CD14-positive monocyte (primary cell): ENCODE results near the gene PPP1R8. TPM values are rescaled to one million over a fixed set of nuclear protein-coding genes. Genes with fewer than 3 reads are reported as not detected.

ENCODE experiments used
- DNase-seq, 3 donors: peaks; one replicate each; pipeline ENCODE4 v3.0.0-alpha.2; 2011 to 2022
- H2AFZ ChIP-seq: 2 replicates; pipeline ENCODE4 v1.6.0; 2012; ENCODE audit warnings: mild to moderate bottlenecking, low read depth, low read length, inconsistent platforms; ENCODE audit not compliant: insufficient read depth, poor library complexity, severe bottlenecking
- H3K27ac ChIP-seq, 2 donors: 1 replicate in 1 of 2; 2 replicates in 1 of 2; pipeline ENCODE4 v1.5.1; 2012 to 2013; ENCODE audit warnings: low read length in 2 of 2, control low read depth in 1 of 2, inconsistent platforms in 1 of 2, low read depth in 1 of 2, mild to moderate bottlenecking in 1 of 2
- H3K27me3 ChIP-seq, 2 donors: one replicate each; pipeline versions ENCODE4 v1.6.0 to v1.6.1; 2011 to 2013; ENCODE audit warnings: low read length in 2 of 2; ENCODE audit not compliant: control insufficient read depth in 2 of 2, insufficient read depth in 2 of 2
- H3K36me3 ChIP-seq, 2 donors: replicated peaks in 1 of 2; 1 replicate in 1 of 2; 2 replicates in 1 of 2; pipeline versions ENCODE4 v1.5.1 to v1.6.1; 2012 to 2013; ENCODE audit warnings: low read length in 2 of 2, control low read depth in 1 of 2, inconsistent platforms in 1 of 2, mild to moderate bottlenecking in 1 of 2; ENCODE audit not compliant: insufficient read depth in 2 of 2, control insufficient read depth in 1 of 2
- H3K4me1 ChIP-seq, 2 donors: 1 replicate in 1 of 2; 2 replicates in 1 of 2; pipeline versions ENCODE4 v1.5.1 to v1.6.1; 2012 to 2013; ENCODE audit warnings: low read length in 2 of 2, control low read depth in 1 of 2, inconsistent platforms in 1 of 2, mild to moderate bottlenecking in 1 of 2, moderate library complexity in 1 of 2; ENCODE audit not compliant: insufficient read depth in 2 of 2, control insufficient read depth in 1 of 2
- H3K4me2 ChIP-seq: replicated peaks from 2 replicates; pipeline ENCODE3; 2012; ENCODE audit warnings: low read length, moderate library complexity, mild to moderate bottlenecking; ENCODE audit not compliant: poor library complexity, severe bottlenecking; ENCODE audit errors: extremely low read depth
- H3K4me3 ChIP-seq, 3 experiments: fragments of 200-600 bp in 1 of 3; sonication (generic) in 1 of 3; replicated peaks in 1 of 3; 1 replicate in 2 of 3; 2 replicates in 1 of 3; pipeline ENCODE4 v1.5.1; 2011 to 2013; ENCODE audit warnings: low read length in 3 of 3, mild to moderate bottlenecking in 3 of 3, control low read depth in 2 of 3, low read depth in 2 of 3, inconsistent platforms in 1 of 3, moderate library complexity in 1 of 3
- H3K79me2 ChIP-seq: 2 replicates; pipeline ENCODE4 v1.6.0; 2012; ENCODE audit warnings: mild to moderate bottlenecking, control low read depth, inconsistent platforms, low read length, moderate library complexity; ENCODE audit not compliant: insufficient read depth
- H3K9ac ChIP-seq: 2 replicates; pipeline ENCODE4 v1.6.0; 2017; ENCODE audit warnings: low read length, mild to moderate bottlenecking; ENCODE audit not compliant: insufficient read depth, poor library complexity, severe bottlenecking
- H3K9me3 ChIP-seq, 2 donors: replicated peaks in 1 of 2; 1 replicate in 1 of 2; 2 replicates in 1 of 2; pipeline versions ENCODE4 v1.5.1 to v1.6.1; 2012 to 2013; ENCODE audit warnings: low read length in 2 of 2, control low read depth in 1 of 2; ENCODE audit not compliant: control insufficient read depth in 1 of 2, insufficient read depth in 1 of 2
- H4K20me1 ChIP-seq: 2 replicates; pipeline ENCODE4 v1.6.0; 2012; ENCODE audit warnings: mild to moderate bottlenecking, low read length, control low read depth, moderate library complexity; ENCODE audit not compliant: insufficient read depth
- H3K27ac Mint-ChIP-seq, 7 donors: one replicate each; pipeline ENCODE4 v1.8.0; 2020; ENCODE audit warnings: mild to moderate bottlenecking in 7 of 7, mixed read lengths in 7 of 7, moderate library complexity in 6 of 7, inconsistent platforms in 2 of 7
- H3K27me3 Mint-ChIP-seq, 3 donors: one replicate each; pipeline ENCODE4 v1.8.0; 2021 to 2022; ENCODE audit warnings: low read depth in 3 of 3, mild to moderate bottlenecking in 3 of 3, mixed read lengths in 3 of 3, moderate library complexity in 3 of 3, inconsistent platforms in 1 of 3
- H3K36me3 Mint-ChIP-seq, 2 donors: one replicate each; pipeline ENCODE4 v1.8.0; 2020; ENCODE audit warnings: mixed read lengths in 2 of 2, inconsistent platforms in 1 of 2, mild to moderate bottlenecking in 1 of 2
- H3K4me1 Mint-ChIP-seq: one replicate; pipeline ENCODE4 v1.8.0; 2020; ENCODE audit warnings: mild to moderate bottlenecking, mixed read lengths
- H3K4me3 Mint-ChIP-seq, 2 donors: one replicate each; pipeline ENCODE4 v1.8.0; 2020; ENCODE audit warnings: mild to moderate bottlenecking in 2 of 2, mixed read lengths in 2 of 2, moderate library complexity in 1 of 2
- H3K9me3 Mint-ChIP-seq, 7 donors: one replicate each; pipeline ENCODE4 v1.8.0; 2020 to 2022; ENCODE audit warnings: mixed read lengths in 7 of 7, mild to moderate bottlenecking in 6 of 7, moderate library complexity in 6 of 7, inconsistent platforms in 2 of 7
- WGBS: methylation state at CpG from one replicate; pipeline ENCODE4 v1.1.5; 2013; ENCODE audit warnings: missing lambda C conversion rate; ENCODE audit not compliant: insufficient coverage; 5-methylcytosine and 5-hydroxymethylcytosine counted together
- intact Hi-C, 2 donors: fragments of 100-400 bp; cut with micrococcal nuclease; formaldehyde crosslinking; loops; one replicate each; pipeline versions ENCODE4 v1.15.0 to v1.15.1; 2023
- polyA plus RNA-seq, 3 donors: library from polyadenylated mRNA; depleted of rRNA in 1 of 3; unstranded in 2 of 3; stranded (reverse) in 1 of 3; fragments of 300-500 nt in 2 of 3; fragments of >200 nt in 1 of 3; fragmentation: Illumina TruSeq in 2 of 3; gene quantifications; 1 replicate in 2 of 3; 2 replicates in 1 of 3; pipeline ENCODE4 v1.2.3, GENCODE V29; 2012 to 2021
- TF ChIP-seq, protein P1 (sequence below): fragments of 200-600 bp; IDR thresholded peaks from one replicate; pipeline ENCODE4 v1.8.0; 2022; ENCODE audit warnings: antibody characterized with exemption, mild to moderate bottlenecking

PPP1R8 gene
- polyA plus RNA-seq, 3 donors: 17.0 to 23.9 (median 21.4) TPM

DNA sequence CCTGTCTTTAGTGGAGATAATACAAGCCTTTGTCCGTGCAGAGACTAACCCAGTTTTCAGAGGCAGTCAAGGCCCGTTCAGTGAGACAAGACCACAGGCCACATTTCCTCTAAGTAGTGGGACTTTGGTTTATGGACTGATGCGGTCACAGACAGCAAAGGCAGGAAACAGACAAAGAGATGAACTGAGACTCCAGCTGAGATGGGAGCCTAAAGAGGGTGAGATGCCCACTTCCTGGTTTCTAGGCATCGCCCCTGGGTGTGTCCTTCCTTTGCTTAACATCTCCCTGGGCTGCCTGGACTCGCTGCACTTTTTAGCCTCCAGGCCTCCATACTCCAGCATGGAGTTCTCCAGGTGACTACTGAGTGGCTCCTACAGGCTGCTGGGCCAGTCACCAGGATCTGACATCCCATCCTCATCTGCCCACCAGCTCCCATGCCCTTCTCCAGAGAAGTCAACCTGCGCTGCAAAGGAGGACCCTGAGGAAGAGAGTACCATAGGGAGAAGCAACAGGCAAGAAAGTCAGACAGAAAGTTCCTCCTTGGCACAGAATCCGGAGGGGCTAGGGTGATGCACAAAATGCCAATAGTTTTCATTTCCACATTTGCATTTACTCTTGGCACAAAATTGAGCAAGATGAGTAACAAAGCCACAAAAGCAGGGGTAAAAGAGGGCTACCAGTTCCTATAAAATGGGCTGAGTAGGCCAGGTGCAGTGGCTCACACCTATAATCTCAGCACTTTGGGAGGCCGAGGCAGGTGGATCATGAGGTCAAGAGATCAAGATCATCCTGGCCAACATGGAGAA, 56.8 kb downstream of the PPP1R8 start:
- Histone ChIP-seq H3K9ac (peak overlapping the region; percentile 56), H3K27ac (peak overlapping the region; percentile 99 to 100), H3K27me3 (no peaks in the 10 kb centered on the region), H2AFZ (no peak overlapping the region), H3K36me3 (peaks cover 62 to 72% of the 10 kb centered on the region in 2 donors), H4K20me1 (peaks cover 19% of the 10 kb centered on the region), H3K79me2 (peaks cover 71% of the 10 kb centered on the region), H3K9me3 (no peaks in the 10 kb centered on the region), H3K4me3 (peak overlapping the region in 2 of 3 experiments; percentile 17 to 63), H3K4me1 (peaks cover 100% of the 10 kb centered on the region in 2 donors), H3K4me2 (peak overlapping the region; percentile 67)
- 0% methylated on average over 3 of the region's 8 CpGs for WGBS
- Mint-ChIP-seq H3K4me3 (peak overlapping the region; percentile 76 to 80), H3K4me1 (peaks cover 93% of the 10 kb centered on the region), H3K27ac (peak overlapping the region; percentile 99 to 100 (median 99)), H3K36me3 (peaks cover 78 to 98% of the 10 kb centered on the region in 2 donors), H3K27me3 (peaks cover 0 to 2% (median 0%) of the 10 kb centered on the region in 3 donors), H3K9me3 (no peaks in the 10 kb centered on the region)
- intact Hi-C loops: loop anchor here in 1 of 2 donors (1.0 kb wide), 1 partner anchor 24 kb away; no protein-coding TSS in a partner anchor
- DNase-seq: peak in 2 of 3 donors; percentile 74 to 83
- TF ChIP-seq, protein P1, sequence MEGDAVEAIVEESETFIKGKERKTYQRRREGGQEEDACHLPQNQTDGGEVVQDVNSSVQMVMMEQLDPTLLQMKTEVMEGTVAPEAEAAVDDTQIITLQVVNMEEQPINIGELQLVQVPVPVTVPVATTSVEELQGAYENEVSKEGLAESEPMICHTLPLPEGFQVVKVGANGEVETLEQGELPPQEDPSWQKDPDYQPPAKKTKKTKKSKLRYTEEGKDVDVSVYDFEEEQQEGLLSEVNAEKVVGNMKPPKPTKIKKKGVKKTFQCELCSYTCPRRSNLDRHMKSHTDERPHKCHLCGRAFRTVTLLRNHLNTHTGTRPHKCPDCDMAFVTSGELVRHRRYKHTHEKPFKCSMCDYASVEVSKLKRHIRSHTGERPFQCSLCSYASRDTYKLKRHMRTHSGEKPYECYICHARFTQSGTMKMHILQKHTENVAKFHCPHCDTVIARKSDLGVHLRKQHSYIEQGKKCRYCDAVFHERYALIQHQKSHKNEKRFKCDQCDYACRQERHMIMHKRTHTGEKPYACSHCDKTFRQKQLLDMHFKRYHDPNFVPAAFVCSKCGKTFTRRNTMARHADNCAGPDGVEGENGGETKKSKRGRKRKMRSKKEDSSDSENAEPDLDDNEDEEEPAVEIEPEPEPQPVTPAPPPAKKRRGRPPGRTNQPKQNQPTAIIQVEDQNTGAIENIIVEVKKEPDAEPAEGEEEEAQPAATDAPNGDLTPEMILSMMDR: no peak

DNA sequence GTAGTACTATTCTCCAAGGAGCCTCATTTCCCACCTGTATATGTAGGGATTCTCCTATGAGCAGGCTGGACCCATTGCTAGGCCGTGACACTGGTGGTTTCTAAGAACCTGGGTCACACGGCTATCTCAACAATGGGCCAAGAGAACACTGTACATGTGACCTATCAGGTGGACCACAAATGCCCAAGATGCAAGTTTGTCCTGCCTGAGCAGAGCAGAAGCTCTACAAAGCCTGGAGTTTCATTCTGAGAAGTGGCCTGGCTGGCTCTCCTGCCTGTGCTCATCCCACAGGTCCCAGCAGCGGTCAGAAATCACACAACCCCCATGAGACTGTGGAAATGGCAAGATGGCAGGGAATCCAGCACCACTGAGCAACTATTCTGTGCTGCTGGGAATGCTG, 58.9 kb downstream of the PPP1R8 start:
- Histone ChIP-seq H3K9me3 (no peaks in the 10 kb centered on the region), H3K27ac (peak overlapping the region; percentile 72 to 99), H3K36me3 (peaks cover 63 to 72% of the 10 kb centered on the region in 2 donors), H4K20me1 (peaks cover 9% of the 10 kb centered on the region), H3K9ac (no peak overlapping the region), H2AFZ (no peak overlapping the region), H3K4me1 (peaks cover 87 to 90% of the 10 kb centered on the region in 2 donors), H3K4me2 (peak overlapping the region; percentile 25), H3K79me2 (peaks cover 71% of the 10 kb centered on the region), H3K27me3 (no peaks in the 10 kb centered on the region), H3K4me3 (peak overlapping the region in 1 of 3 experiments; percentile 21)
- Mint-ChIP-seq H3K36me3 (peaks cover 78 to 98% of the 10 kb centered on the region in 2 donors), H3K4me3 (no peak overlapping the region), H3K27ac (peak overlapping the region; percentile 96 to 99 (median 99)), H3K4me1 (peaks cover 78% of the 10 kb centered on the region), H3K27me3 (no peaks in the 10 kb centered on the region), H3K9me3 (peaks cover 0 to 2% (median 0%) of the 10 kb centered on the region in 7 donors)
- intact Hi-C loops: no loop called here
- no peak for DNase-seq
- TF ChIP-seq, protein P1: no peak
- 92% methylated on average over 2 of the region's 3 CpGs for WGBS
